IMR-90 (cell line): Measurements from ENCODE around the gene ANAPC5. TPM values are rescaled to one million over a fixed set of nuclear protein-coding genes. Genes with fewer than 3 reads are reported as not detected.

ENCODE experiments used
- ATAC-seq: fragments of 200-7000 bp; cut with Tn5 transposase; 2 replicates; pipeline ENCODE4 v1.9.1; 2020; ENCODE audit warnings: low read depth, mild to moderate bottlenecking, moderate library complexity
- BruUV-seq: library from RNA; stranded (reverse); fragments of 400-500 nt; replicated peaks from 2 replicates; lab custom pipeline; 2021; lab: Mats Ljungman, UMichigan
- CTCF ChIA-PET: fragments of 300-600 bp; formaldehyde crosslinking; extraction: SDS; loops from one replicate; lab custom pipeline; 2021; ENCODE audit warnings: antibody characterized with exemption; lab: Yijun Ruan, JAX
- POLR2A ChIA-PET: fragments of 300-600 bp; sonication (Branson Sonifier 250); formaldehyde crosslinking; loops from one replicate; lab custom pipeline; 2022; ENCODE audit warnings: antibody characterized with exemption; ENCODE audit not compliant: unreplicated experiment; lab: Charles Lee
- DNase-seq: peaks from one replicate; pipeline ENCODE4 v3.0.0; 2013
- H2AFZ ChIP-seq: replicated peaks from 2 replicates; pipeline ENCODE3; 2013; ENCODE audit warnings: low read length, mild to moderate bottlenecking; ENCODE audit not compliant: poor library complexity
- H2AK5ac ChIP-seq: 2 replicates; pipeline ENCODE4 v1.6.1; 2013; ENCODE audit warnings: low read depth, low read length, inconsistent platforms
- H2AK9ac ChIP-seq: replicated peaks from 2 replicates; pipeline ENCODE3; 2013; ENCODE audit warnings: mild to moderate bottlenecking, low read depth, low read length, moderate library complexity; ENCODE audit not compliant: poor library complexity
- H2BK120ac ChIP-seq: 2 replicates; pipeline ENCODE4 v1.6.1; 2013; ENCODE audit warnings: low read depth, low read length, inconsistent platforms
- H2BK15ac ChIP-seq: 3 replicates; pipeline ENCODE4 v1.6.1; 2013; ENCODE audit warnings: low read depth, low read length, inconsistent platforms
- H2BK20ac ChIP-seq: 2 replicates; pipeline ENCODE4 v1.6.1; 2013; ENCODE audit warnings: low read depth, mild to moderate bottlenecking, inconsistent platforms, low read length, moderate library complexity
- H2BK5ac ChIP-seq: 2 replicates; pipeline ENCODE4 v1.6.1; 2013; ENCODE audit warnings: mild to moderate bottlenecking, low read depth, low read length, inconsistent platforms; ENCODE audit not compliant: poor library complexity, severe bottlenecking
- H3K14ac ChIP-seq: replicated peaks from 2 replicates; pipeline ENCODE4 v1.6.1; 2013; ENCODE audit warnings: low read depth, low read length, inconsistent platforms
- H3K18ac ChIP-seq: 2 replicates; pipeline ENCODE4 v1.6.1; 2013; ENCODE audit warnings: low read depth, low read length, control low read depth
- H3K23ac ChIP-seq: 2 replicates; pipeline ENCODE4 v1.6.1; 2013; ENCODE audit warnings: low read depth, low read length, inconsistent platforms
- H3K27ac ChIP-seq: 2 replicates; pipeline ENCODE4 v1.5.1; 2013; ENCODE audit warnings: mild to moderate bottlenecking, control low read depth, low read length; ENCODE audit not compliant: insufficient read depth
- H3K27me3 ChIP-seq: 2 replicates; pipeline ENCODE4 v1.6.1; 2013; ENCODE audit warnings: low read length; ENCODE audit not compliant: control insufficient read depth, insufficient read depth
- H3K36me3 ChIP-seq: 2 replicates; pipeline ENCODE4 v1.6.1; 2013; ENCODE audit warnings: low read length, mixed read lengths; ENCODE audit not compliant: control insufficient read depth, insufficient read depth
- H3K4ac ChIP-seq: 2 replicates; pipeline ENCODE4 v1.6.1; 2013; ENCODE audit warnings: low read depth, low read length, inconsistent platforms
- H3K4me1 ChIP-seq: 2 replicates; pipeline ENCODE4 v1.6.1; 2013; ENCODE audit warnings: low read length, mixed read lengths; ENCODE audit not compliant: control insufficient read depth, insufficient read depth
- H3K4me2 ChIP-seq: 2 replicates; pipeline ENCODE4 v1.6.1; 2013; ENCODE audit warnings: low read depth, mild to moderate bottlenecking, control low read depth, low read length, moderate library complexity
- H3K4me3 ChIP-seq: 2 replicates; pipeline ENCODE4 v1.5.1; 2013; ENCODE audit warnings: low read depth, mild to moderate bottlenecking, control low read depth, low read length, moderate library complexity; ENCODE audit not compliant: insufficient read depth
- H3K56ac ChIP-seq: 2 replicates; pipeline ENCODE4 v1.6.1; 2013; ENCODE audit warnings: low read length, inconsistent platforms; ENCODE audit not compliant: insufficient read depth; ENCODE audit errors: extremely low read depth
- H3K79me1 ChIP-seq, 2 experiments: 2 replicates each; pipeline ENCODE4 v1.6.1; 2013; ENCODE audit warnings: low read length in 2 of 2, inconsistent platforms in 1 of 2, low read depth in 1 of 2
- H3K9ac ChIP-seq: 2 replicates; pipeline ENCODE4 v1.6.1; 2013; ENCODE audit warnings: low read depth, low read length, control low read depth
- H3K9me1 ChIP-seq: 2 replicates; pipeline ENCODE4 v1.6.1; 2013; ENCODE audit warnings: low read length, inconsistent platforms; ENCODE audit not compliant: insufficient read depth
- H3K9me3 ChIP-seq: 2 replicates; pipeline ENCODE4 v1.6.1; 2013; ENCODE audit warnings: low read length; ENCODE audit not compliant: control insufficient read depth, insufficient read depth
- H4K20me1 ChIP-seq: 2 replicates; pipeline ENCODE4 v1.6.1; 2013; ENCODE audit warnings: low read length, inconsistent platforms; ENCODE audit not compliant: insufficient read depth
- H4K5ac ChIP-seq: 2 replicates; pipeline ENCODE4 v1.6.1; 2013; ENCODE audit warnings: mild to moderate bottlenecking, low read depth, low read length, control low read depth
- H4K8ac ChIP-seq, 2 experiments: 2 replicates each; pipeline ENCODE4 v1.6.1; 2013; ENCODE audit warnings: low read depth in 2 of 2, low read length in 2 of 2, control low read depth in 1 of 2, inconsistent platforms in 1 of 2
- H4K91ac ChIP-seq: 2 replicates; pipeline ENCODE4 v1.6.1; 2013; ENCODE audit warnings: low read depth, low read length, inconsistent platforms; ENCODE audit not compliant: insufficient read depth
- BHLHE40 ChIP-seq: fragments of 150-350 bp; IDR thresholded peaks from 2 replicates; pipeline ENCODE4 v1.6.1; 2016; ENCODE audit warnings: mild to moderate bottlenecking, low read depth, low read length
- CEBPB ChIP-seq: IDR thresholded peaks from 2 replicates; pipeline ENCODE4 v1.6.1; 2012; ENCODE audit warnings: low read depth, low read length, improper control_type of control experiment
- CHD1 ChIP-seq: IDR thresholded peaks from 2 replicates; pipeline ENCODE4 v1.6.1; 2012; ENCODE audit warnings: low read depth, low read length, improper control_type of control experiment
- FOS ChIP-seq: fragments of 150-350 bp; IDR thresholded peaks from 2 replicates; pipeline ENCODE4 v1.6.1; 2016; ENCODE audit warnings: low read depth, low read length
- MAFK ChIP-seq: IDR thresholded peaks from 2 replicates; pipeline ENCODE4 v1.6.1; 2012; ENCODE audit warnings: low read depth, low read length, improper control_type of control experiment
- MAZ ChIP-seq: IDR thresholded peaks from 2 replicates; pipeline ENCODE4 v1.6.1; 2012; ENCODE audit warnings: low read depth, mild to moderate bottlenecking, low read length, improper control_type of control experiment, moderate library complexity, borderline replicate concordance
- MXI1 ChIP-seq: IDR thresholded peaks from 2 replicates; pipeline ENCODE4 v1.6.1; 2012; ENCODE audit warnings: low read depth, mild to moderate bottlenecking, low read length, moderate library complexity, borderline replicate concordance
- NFE2L2 ChIP-seq: fragments of 150-350 bp; IDR thresholded peaks from 2 replicates; pipeline ENCODE4 v1.6.1; 2016; ENCODE audit warnings: low read depth, mild to moderate bottlenecking, low read length
- POLR2A ChIP-seq: IDR thresholded peaks from 2 replicates; pipeline ENCODE4 v1.6.1; 2012; ENCODE audit warnings: mild to moderate bottlenecking, low read depth, low read length
- RAD21 ChIP-seq: IDR thresholded peaks from 2 replicates; pipeline ENCODE4 v1.6.1; 2012; ENCODE audit warnings: low read length, improper control_type of control experiment
- RCOR1 ChIP-seq: IDR thresholded peaks from 2 replicates; pipeline ENCODE4 v1.6.1; 2012; ENCODE audit warnings: mild to moderate bottlenecking, low read length, improper control_type of control experiment; ENCODE audit not compliant: insufficient replicate concordance
- RFX5 ChIP-seq: IDR thresholded peaks from 2 replicates; pipeline ENCODE4 v1.8.0; 2012; ENCODE audit warnings: low read depth, mild to moderate bottlenecking, low read length, moderate library complexity
- USF2 ChIP-seq: fragments of 150-350 bp; IDR thresholded peaks from 2 replicates; pipeline ENCODE4 v1.6.1; 2017; ENCODE audit warnings: mild to moderate bottlenecking, antibody characterized with exemption, low read length, low read depth
- WGBS, 2 experiments: methylation state at CpG; one replicate each; pipeline versions ENCODE4 v1.1.5 to v1.1.7; 2013; ENCODE audit warnings: missing lambda C conversion rate in 2 of 2; ENCODE audit not compliant: insufficient read length in 1 of 2; ENCODE audit errors: extremely low coverage in 2 of 2; 5-methylcytosine and 5-hydroxymethylcytosine counted together
- dilution Hi-C: fragments of 300-500 bp; cut with HindIII; formaldehyde crosslinking; loops from one replicate; pipeline ENCODE4 v1.14.3; 2018; ENCODE audit warnings: low sequenced_read_pairs; ENCODE audit not compliant: unreplicated experiment
- in situ Hi-C: fragments of 300-500 bp; cut with MboI; formaldehyde crosslinking; loops from 3 replicates; pipeline ENCODE4 v1.14.3; 2019; ENCODE audit warnings: low sequenced_read_pairs, inconsistent platforms, mixed read lengths
- intact Hi-C: fragments of 100-400 bp; cut with micrococcal nuclease; formaldehyde crosslinking; loops from 2 replicates; pipeline ENCODE4 v1.10.0; 2022
- polyA plus RNA-seq, 3 experiments: library from polyadenylated mRNA; depleted of rRNA; stranded (reverse); fragments of >200 nt; gene quantifications; 2 replicates each; pipeline ENCODE4 v1.2.3, GENCODE V29; 2012; ENCODE audit warnings: low replicate concordance in 1 of 3
- total RNA-seq: library from RNA; depleted of rRNA; stranded (reverse); fragments of >200 nt; gene quantifications from 2 replicates; pipeline ENCODE4 v1.2.3, GENCODE V29; 2012
- TF ChIP-seq, protein P1 (sequence below): conservative IDR thresholded peaks from 2 replicates; pipeline ENCODE4 v1.5.1; 2012; ENCODE audit warnings: mild to moderate bottlenecking, low read depth, low read length, improper control_type of control experiment
- TF ChIP-seq, protein P2 (sequence below): fragments of 150-350 bp; IDR thresholded peaks from 2 replicates; pipeline ENCODE4 v1.6.1; 2016; ENCODE audit warnings: low read depth, mild to moderate bottlenecking, low read length, moderate library complexity, borderline replicate concordance

Gene ANAPC5
- total and polyA plus RNA-seq, 2 of the 4 experiments (the other 2 are of a cell fraction): 157 to 211 TPM

DNA sequence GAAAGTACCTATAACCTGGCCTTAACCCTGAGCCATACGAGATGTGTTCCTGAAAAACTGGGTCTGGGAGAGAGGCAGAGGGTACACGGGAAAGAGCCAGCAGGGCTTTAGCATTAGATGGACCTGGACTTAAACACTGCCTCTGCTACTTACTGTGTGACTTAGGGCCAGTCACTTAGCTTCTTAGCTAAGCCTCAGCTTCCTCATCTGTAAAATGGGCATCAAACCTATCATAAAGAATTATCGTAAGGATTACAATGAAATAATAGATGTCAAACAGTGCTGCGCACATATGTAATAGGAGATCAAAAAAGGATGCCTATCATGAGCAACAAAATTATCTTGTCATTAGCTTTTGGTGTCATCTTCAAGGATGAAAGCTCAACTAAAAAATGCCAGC lies 23.6 kb downstream of the ANAPC5 start:
- TF ChIP-seq RCOR1 (no peak), USF2 (no peak), CHD1 (no peak), POLR2A (no peak), MXI1 (no peak), BHLHE40 (no peak), RAD21 (no peak), CEBPB (no peak), RFX5 (no peak), FOS (no peak), NFE2L2 (no peak), MAZ (no peak), MAFK (no peak)
- TF ChIP-seq, protein P1, sequence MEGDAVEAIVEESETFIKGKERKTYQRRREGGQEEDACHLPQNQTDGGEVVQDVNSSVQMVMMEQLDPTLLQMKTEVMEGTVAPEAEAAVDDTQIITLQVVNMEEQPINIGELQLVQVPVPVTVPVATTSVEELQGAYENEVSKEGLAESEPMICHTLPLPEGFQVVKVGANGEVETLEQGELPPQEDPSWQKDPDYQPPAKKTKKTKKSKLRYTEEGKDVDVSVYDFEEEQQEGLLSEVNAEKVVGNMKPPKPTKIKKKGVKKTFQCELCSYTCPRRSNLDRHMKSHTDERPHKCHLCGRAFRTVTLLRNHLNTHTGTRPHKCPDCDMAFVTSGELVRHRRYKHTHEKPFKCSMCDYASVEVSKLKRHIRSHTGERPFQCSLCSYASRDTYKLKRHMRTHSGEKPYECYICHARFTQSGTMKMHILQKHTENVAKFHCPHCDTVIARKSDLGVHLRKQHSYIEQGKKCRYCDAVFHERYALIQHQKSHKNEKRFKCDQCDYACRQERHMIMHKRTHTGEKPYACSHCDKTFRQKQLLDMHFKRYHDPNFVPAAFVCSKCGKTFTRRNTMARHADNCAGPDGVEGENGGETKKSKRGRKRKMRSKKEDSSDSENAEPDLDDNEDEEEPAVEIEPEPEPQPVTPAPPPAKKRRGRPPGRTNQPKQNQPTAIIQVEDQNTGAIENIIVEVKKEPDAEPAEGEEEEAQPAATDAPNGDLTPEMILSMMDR: no peak
- TF ChIP-seq, protein P2, sequence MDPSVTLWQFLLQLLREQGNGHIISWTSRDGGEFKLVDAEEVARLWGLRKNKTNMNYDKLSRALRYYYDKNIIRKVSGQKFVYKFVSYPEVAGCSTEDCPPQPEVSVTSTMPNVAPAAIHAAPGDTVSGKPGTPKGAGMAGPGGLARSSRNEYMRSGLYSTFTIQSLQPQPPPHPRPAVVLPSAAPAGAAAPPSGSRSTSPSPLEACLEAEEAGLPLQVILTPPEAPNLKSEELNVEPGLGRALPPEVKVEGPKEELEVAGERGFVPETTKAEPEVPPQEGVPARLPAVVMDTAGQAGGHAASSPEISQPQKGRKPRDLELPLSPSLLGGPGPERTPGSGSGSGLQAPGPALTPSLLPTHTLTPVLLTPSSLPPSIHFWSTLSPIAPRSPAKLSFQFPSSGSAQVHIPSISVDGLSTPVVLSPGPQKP: no peak
- H2BK20ac ChIP-seq: no peak overlapping the region
- no TSS peak for BruUV-seq
- no peaks in the 10 kb centered on the region for H3K4me1 ChIP-seq
- in situ Hi-C loops (no loop called here), intact Hi-C loops (no loop called here), dilution Hi-C loops (no loop called here)
- H3K14ac ChIP-seq: no peak overlapping the region
- no peak for ATAC-seq
- H3K9me3 ChIP-seq: no peaks in the 10 kb centered on the region
- no peak overlapping the region for H3K23ac ChIP-seq
- H2BK5ac ChIP-seq: no peak overlapping the region
- no peak overlapping the region for H3K18ac ChIP-seq
- no peaks in the 10 kb centered on the region; a peak in 1 of 4 replicates for H3K79me1 ChIP-seq
- H3K56ac ChIP-seq: no peak overlapping the region
- H3K9ac ChIP-seq: no peak overlapping the region
- H3K4me2 ChIP-seq: no peak overlapping the region
- no peak for DNase-seq
- peaks cover 41% of the 10 kb centered on the region for H3K36me3 ChIP-seq
- H3K27ac ChIP-seq: no peak overlapping the region
- H3K9me1 ChIP-seq: no peaks in the 10 kb centered on the region
- H2BK15ac ChIP-seq: no peak overlapping the region
- H2AK9ac ChIP-seq: no peak overlapping the region
- CTCF ChIA-PET: no interaction called here
- no peak overlapping the region for H4K91ac ChIP-seq
- H2AK5ac ChIP-seq: no peak overlapping the region
- POLR2A ChIA-PET: no interaction called here
- no CpG with 5 or more reads among the region's 4 CpGs for WGBS, 2 experiments
- H3K4ac ChIP-seq: no peak overlapping the region
- H4K5ac ChIP-seq: no peak overlapping the region
- H4K8ac ChIP-seq: no peak overlapping the region
- H3K27me3 ChIP-seq: no peaks in the 10 kb centered on the region
- no peaks in the 10 kb centered on the region for H4K20me1 ChIP-seq
- H2BK120ac ChIP-seq: no peak overlapping the region
- no peak overlapping the region for H2AFZ ChIP-seq
- H3K4me3 ChIP-seq: no peak overlapping the region
